HL-60/S4 treated with phorbol 12-myristate 13-acetate at 8.2 ng/mL for 4 days and 3 days (cell line): ENCODE measurements around the gene ZNFX1.
"Not testable (repeated sequence)": the region's sequence is repeated elsewhere in the genome, so short reads cannot be mapped to it uniquely, and the experiment has no call there.

Experiments used
- in situ Hi-C: fragments of 300-500 bp; cut with MboI; formaldehyde crosslinking; loops from 2 replicates; pipeline ENCODE4 v1.15.0; 2022; ENCODE audit warnings: low sequenced_read_pairs

Gene ZNFX1

DNA sequence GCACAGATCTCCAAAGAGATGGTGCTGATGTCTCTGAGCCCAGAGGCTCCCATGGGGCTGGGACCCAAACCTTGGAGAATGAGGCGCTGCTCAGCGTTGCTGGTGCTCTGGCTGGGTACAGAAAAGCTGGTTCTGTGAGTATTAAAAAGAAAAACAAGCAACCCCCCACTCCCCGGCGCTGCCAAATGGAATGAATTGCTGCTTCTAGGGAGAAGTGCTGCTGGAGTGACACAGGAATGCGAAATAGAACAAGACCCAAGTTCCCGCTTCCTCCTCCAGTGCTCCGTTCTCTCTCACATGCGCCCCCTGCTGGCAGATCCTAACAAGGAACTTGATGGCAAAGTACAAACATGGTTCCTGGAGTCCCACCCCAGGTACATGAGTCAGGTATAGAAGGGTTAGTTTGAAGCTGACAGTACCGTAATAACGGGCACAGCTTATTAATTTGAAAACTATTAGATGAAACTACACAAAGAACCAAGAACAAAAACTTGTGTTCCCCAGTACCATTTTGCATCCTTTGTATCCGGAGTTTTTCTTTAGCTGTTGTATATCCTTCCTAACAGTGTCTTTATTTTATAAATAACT is 60.8 kb downstream of the ZNFX1 start:
- in situ Hi-C loops: no loop called here

- in situ Hi-C loops: no loop called here
These were observed 62.6 kb downstream of the ZNFX1 start for GRCh38 chr20:49215232-49215631.

GRCh38 chr20:49214571-49214970 is 63.3 kb downstream of the ZNFX1 start:
- in situ Hi-C loops: no loop called here

DNA sequence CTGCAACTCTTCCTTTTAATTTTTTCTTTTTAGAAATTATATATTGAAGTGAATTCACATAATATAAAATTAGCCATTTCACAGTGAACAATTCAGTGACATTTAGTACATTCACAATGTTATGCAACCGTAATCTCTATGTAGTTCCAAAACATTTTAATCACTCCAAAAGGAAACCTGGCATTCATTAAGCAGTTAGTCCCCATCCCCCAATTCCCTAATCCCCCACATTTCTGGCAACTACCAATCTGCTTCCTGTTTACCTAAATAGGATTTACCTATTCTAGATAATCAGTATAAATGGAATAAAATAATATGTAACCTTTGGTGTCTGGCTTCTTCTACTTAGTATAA is 67.1 kb downstream of the ZNFX1 start:
- in situ Hi-C loops: no loop called here

DNA sequence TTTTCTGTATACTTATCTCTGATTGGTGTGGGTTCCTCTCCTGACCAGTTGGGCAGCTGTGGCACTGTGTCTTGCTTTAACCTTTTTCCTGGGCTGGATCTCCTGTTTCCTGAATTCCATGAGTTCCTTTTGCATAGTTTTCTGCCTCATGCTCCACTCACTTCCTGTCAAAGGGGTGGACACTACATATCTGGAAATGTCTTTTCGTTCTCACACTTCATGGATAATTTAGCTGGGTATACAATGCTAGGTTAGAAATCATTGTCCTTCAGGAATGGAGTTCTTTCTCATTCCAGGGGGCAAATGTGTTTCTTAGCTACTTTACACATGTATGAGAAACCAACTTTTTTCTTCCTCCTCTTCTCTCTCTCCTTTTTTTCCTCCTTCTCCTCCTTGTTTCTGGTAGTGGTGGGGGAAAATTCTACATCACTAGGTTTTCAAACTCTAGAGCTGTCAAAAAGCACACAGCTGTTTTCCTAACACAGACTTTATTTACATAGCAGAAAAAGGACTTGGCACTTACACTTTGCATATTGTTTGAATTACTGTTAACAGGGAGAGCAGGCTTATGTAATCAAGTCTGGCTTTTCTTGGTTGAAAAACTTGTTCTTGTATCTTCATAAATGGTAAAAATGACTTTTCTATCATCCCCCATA is 67.6 kb downstream of the ZNFX1 start:
- in situ Hi-C loops: no loop called here

GRCh38 chr20:49207076-49207475 is 70.8 kb downstream of the ZNFX1 start:
- in situ Hi-C loops: no loop called here

DNA sequence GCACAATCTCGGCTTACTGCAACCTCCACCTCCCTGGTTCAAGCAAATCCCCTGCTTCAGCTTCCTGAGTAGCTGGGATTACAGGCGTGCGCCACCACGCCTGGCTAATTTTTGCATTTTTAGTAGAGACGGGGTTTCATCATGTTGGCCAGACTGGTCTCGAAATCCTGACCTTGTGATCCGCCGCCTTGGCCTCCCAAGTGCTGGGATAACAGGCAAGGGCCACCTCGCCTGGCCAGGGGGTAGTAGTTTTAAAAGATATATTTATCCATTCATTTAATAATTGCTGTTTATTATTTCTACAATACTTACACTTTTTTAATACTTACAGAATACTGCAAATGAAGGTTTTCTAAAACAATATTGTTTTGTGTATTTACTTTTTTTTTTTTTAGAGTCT is 74.1 kb downstream of the ZNFX1 start:
- in situ Hi-C loops: no loop called here

DNA sequence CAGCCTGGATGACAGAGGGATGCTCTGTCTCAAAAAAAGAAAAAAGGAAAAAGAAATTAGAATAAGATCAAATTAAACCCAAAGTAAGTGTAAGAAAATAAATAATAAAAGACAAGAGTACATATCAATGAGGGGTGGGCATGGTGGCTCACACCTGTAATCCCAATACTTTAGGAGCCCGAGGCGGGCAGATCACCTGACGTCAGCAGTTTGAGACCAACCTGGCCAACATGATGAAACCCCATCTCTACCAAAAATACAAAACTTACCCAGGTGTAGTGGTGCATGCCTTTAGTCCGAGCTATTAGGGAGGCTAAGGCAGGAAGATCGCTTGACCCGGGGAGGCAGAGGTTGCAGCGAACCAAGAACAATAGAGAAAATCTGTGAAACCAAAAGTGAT is 74.8 kb downstream of the ZNFX1 start:
- in situ Hi-C loops: no loop called here

DNA sequence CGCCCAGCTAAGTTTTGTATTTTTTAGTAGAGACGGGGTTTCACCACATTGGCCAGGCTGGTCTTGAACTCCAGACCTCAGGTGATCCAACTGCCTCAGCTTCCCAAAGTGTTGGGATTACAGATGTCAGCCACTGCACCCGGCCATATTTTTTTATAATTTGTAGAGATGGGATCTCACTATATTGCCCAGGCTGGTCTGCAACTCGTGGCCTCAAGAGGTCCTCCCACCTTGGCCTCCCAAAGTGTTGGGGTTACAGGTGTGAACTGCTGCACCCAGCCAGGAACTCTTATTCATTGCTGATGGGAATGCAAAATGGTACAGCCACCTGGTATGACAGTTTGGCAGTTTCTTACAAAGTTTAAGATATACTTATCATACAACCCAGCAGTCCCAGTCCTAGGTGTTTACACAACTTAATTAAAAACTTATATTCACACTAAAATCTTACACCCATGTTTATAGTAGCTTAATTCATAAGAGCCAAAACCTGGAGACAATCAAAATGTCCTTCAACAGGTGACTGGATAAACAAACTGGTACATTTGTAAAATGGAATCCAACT is 78.0 kb downstream of the ZNFX1 start:
- in situ Hi-C loops: no loop called here

GRCh38 chr20:49192944-49193518 is 84.8 kb downstream of the ZNFX1 start:
- in situ Hi-C loops: not testable (repeated sequence)
